ENCODE data around the gene LTB4R2.
A peak's percentile ranks its signal among the peaks of the same experiment; 100 is the strongest.

Gene LTB4R2

DNA sequence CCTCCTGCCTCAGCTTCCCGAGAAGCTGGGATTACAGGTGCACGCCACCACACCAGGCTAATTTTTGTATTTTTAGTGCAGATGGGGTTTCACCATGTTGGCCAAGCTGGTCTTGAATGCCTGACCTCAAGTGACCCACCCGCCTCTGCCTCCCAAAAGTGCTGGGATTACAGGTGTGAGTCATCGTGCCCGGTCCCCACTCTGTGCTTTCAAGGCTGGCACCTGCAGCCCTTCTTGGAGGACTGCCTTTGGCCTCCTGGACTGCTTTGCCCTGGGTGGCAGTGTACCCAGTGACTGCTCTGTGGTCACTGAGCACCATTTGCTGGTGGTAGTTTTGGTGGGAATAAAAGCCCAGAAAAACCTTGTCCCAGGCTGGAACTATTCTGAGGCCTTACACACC lies 22.9 kb upstream of the LTB4R2 start:
- Histone ChIP-seq H3K9me3 (ENCODE audit: control insufficient read depth, low read length) (no peaks in the 10 kb centered on the region), H3K4me1 (ENCODE audit: control insufficient read depth, insufficient read depth, low read length, poor library complexity, severe bottlenecking) (peaks cover 2% of the 10 kb centered on the region), H3K27me3 (replicated peaks; ENCODE audit: control insufficient read depth, insufficient read depth, low read length, poor library complexity, severe bottlenecking) (no peaks in the 10 kb centered on the region), H3K27ac (ENCODE audit: insufficient read depth, low read length, poor library complexity, severe bottlenecking) (no peak overlapping the region), H3K36me3 (ENCODE audit: control insufficient read depth, insufficient read depth, low read length) (peaks cover 17% of the 10 kb centered on the region), H3K4me3 (ENCODE audit: insufficient read depth, low read depth, low read length, poor library complexity, severe bottlenecking) (no peak overlapping the region)
- DNase-seq = no peak

DNA sequence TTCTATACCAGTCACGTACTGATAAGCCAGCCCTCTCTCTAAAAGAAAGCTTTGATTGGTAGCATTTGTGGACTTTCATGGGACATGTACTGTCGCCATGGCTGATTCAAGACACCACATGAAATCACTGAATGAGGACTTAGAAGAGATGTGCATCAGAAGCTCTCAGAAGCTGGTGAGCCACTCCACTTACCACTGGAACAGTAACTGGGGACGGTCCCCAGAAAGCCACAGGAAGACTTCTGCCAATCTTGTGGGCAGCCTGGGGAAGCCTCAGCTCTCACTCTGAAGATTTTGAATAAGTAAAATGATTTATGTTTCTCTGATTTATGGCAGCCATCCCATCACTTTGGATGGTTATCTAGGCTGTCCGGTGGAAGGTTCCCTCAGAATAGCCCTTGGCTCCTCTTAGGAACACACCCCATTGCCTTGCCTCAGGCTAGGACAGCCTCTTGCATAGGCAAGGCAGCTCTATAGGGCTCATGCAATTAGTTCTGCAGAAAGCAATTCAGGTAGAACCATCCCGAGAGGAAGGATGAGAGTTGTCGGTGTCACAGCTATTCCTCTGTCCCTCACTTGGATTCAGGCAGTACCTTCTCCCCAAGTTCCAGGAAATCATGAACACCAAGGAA lies 20.2 kb upstream of the LTB4R2 start:
- no peak for DNase-seq
- Histone ChIP-seq H3K4me1 (ENCODE audit: control insufficient read depth, insufficient read depth, low read length, poor library complexity, severe bottlenecking) (peaks cover 2% of the 10 kb centered on the region), H3K4me3 (ENCODE audit: insufficient read depth, low read depth, low read length, poor library complexity, severe bottlenecking) (no peak overlapping the region), H3K27ac (ENCODE audit: insufficient read depth, low read length, poor library complexity, severe bottlenecking) (no peak overlapping the region), H3K27me3 (replicated peaks; ENCODE audit: control insufficient read depth, insufficient read depth, low read length, poor library complexity, severe bottlenecking) (no peaks in the 10 kb centered on the region), H3K36me3 (ENCODE audit: control insufficient read depth, insufficient read depth, low read length) (peaks cover 25% of the 10 kb centered on the region), H3K9me3 (ENCODE audit: control insufficient read depth, low read length) (no peaks in the 10 kb centered on the region)

DNA sequence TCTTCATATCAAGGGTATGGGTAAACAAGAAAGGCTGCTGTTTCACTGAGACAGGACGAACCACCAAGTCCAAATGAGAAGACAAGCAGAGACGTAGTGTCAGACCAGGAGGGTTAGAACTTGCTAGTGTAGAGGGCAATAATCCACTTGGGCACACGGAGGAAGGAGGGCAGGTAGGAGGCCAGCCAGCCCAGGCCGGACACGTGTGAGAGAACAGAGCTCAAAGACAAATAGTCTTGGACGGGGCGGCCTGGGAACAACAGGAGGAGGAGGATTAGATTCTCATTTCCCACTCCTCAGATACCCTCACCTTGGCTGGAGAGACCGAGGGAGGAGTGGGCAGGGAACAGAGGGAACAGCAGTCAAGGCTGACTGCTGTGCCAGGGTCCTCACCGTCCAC lies 19.2 kb upstream of the LTB4R2 start:
- no peak overlapping the region for H3K4me3 ChIP-seq (ENCODE audit: insufficient read depth, low read depth, low read length, poor library complexity, severe bottlenecking)
- H3K4me1 ChIP-seq (ENCODE audit: control insufficient read depth, insufficient read depth, low read length, poor library complexity, severe bottlenecking) = peaks cover 2% of the 10 kb centered on the region
- H3K9me3 ChIP-seq (ENCODE audit: control insufficient read depth, low read length) = no peaks in the 10 kb centered on the region
- peaks cover 34% of the 10 kb centered on the region for H3K36me3 ChIP-seq (ENCODE audit: control insufficient read depth, insufficient read depth, low read length)
- DNase-seq = no peak
- H3K27me3 ChIP-seq (replicated peaks; ENCODE audit: control insufficient read depth, insufficient read depth, low read length, poor library complexity, severe bottlenecking) = no peaks in the 10 kb centered on the region
- no peak overlapping the region for H3K27ac ChIP-seq (ENCODE audit: insufficient read depth, low read length, poor library complexity, severe bottlenecking)

DNA sequence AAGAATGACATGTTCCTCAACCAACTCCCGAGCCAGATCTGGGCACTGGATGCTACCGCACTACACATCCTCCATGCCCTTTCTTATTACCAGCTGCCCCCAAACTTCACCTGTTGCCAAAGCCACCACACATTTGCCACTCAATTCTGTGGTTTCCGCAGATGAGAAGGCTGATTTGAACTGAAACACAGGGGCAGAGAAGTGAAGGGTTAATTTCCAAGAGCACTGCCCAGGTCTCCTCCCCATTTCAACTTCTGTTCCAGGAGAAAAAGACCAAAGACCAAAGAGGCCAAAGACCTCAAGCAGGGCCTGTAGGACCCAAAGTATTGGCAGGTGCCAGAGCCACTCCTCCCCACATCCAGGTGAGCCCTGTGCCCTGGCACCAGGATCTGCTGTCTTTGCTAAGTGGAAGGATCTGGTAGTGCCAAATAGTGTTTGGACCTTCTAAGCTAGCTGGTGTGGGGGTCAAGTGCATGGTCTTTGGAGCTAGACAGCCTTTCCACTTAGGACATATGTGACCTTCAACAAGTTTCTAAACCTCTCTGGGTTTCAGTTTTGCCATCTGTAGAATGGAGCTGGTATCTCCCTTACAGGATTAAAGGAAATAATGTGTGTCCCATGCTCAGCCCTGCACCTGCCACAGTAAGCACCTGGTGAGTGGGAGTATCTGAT lies 18.4 kb upstream of the LTB4R2 start:
- Histone ChIP-seq H3K4me3 (ENCODE audit: insufficient read depth, low read depth, low read length, poor library complexity, severe bottlenecking) (no peak overlapping the region), H3K27ac (ENCODE audit: insufficient read depth, low read length, poor library complexity, severe bottlenecking) (no peak overlapping the region), H3K36me3 (ENCODE audit: control insufficient read depth, insufficient read depth, low read length) (peaks cover 42% of the 10 kb centered on the region), H3K9me3 (ENCODE audit: control insufficient read depth, low read length) (no peaks in the 10 kb centered on the region), H3K4me1 (ENCODE audit: control insufficient read depth, insufficient read depth, low read length, poor library complexity, severe bottlenecking) (peaks cover 2% of the 10 kb centered on the region), H3K27me3 (replicated peaks; ENCODE audit: control insufficient read depth, insufficient read depth, low read length, poor library complexity, severe bottlenecking) (no peaks in the 10 kb centered on the region)
- no peak for DNase-seq

DNA sequence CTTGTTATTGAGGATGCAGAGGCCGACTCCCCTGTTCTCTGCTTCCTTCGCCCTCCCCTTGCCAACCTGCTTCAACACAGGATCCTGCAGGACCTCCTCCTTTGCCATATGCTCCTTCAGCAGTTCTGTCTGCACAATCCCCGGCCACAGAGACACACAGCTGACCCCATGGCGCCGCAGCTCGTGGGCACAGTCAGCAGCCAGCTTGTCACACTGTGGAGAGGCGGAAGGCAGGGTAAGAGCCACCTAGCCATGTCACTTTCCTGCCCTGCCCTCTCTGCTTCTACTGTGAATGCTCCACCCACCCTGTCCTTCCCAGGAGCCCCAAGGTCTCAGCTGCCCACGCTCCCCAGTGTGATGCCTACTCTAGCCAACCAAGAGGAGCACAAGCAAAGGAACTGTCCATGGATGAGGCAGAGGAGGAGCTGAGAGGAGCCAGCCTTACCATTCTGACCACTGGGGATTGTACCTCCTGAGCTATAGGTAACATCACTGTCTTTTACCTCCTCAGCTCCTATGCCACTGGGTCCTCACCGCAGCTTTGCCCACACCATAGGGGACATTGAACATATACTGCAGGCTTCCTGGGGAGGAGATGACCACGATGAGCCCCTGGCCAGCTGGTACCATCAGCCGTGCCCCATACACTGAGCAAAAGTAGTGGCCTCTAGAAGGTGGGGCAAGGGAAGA lies 17.7 kb upstream of the LTB4R2 start:
- H3K4me1 ChIP-seq (ENCODE audit: control insufficient read depth, insufficient read depth, low read length, poor library complexity, severe bottlenecking) = peaks cover 2% of the 10 kb centered on the region
- H3K9me3 ChIP-seq (ENCODE audit: control insufficient read depth, low read length) = no peaks in the 10 kb centered on the region
- no peak overlapping the region for H3K27ac ChIP-seq (ENCODE audit: insufficient read depth, low read length, poor library complexity, severe bottlenecking)
- peaks cover 43% of the 10 kb centered on the region for H3K36me3 ChIP-seq (ENCODE audit: control insufficient read depth, insufficient read depth, low read length)
- no peak overlapping the region for H3K4me3 ChIP-seq (ENCODE audit: insufficient read depth, low read depth, low read length, poor library complexity, severe bottlenecking)
- no peak for DNase-seq
- no peaks in the 10 kb centered on the region for H3K27me3 ChIP-seq (replicated peaks; ENCODE audit: control insufficient read depth, insufficient read depth, low read length, poor library complexity, severe bottlenecking)

DNA sequence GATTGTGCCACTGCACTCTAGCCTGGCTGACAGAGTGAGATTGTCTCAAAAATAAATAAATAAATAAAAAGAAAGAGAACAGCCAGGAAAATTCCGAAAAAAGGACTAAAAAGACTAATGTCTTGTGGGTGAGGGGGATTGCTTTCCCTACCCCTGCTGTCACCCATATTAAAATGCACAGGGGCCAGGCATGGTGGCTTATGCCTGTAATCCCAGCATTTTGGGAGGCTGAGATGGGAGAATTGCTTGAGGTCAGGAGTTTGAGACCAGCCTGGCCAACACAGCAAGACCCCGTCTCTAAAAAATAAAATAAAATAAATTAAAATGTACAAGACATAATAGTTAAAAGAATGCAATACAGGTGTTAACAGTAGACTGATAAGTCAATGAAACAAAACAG lies 16.4 kb upstream of the LTB4R2 start:
- Histone ChIP-seq H3K27ac (ENCODE audit: insufficient read depth, low read length, poor library complexity, severe bottlenecking) (no peak overlapping the region), H3K4me1 (ENCODE audit: control insufficient read depth, insufficient read depth, low read length, poor library complexity, severe bottlenecking) (peaks cover 6% of the 10 kb centered on the region), H3K36me3 (ENCODE audit: control insufficient read depth, insufficient read depth, low read length) (peaks cover 43% of the 10 kb centered on the region), H3K4me3 (ENCODE audit: insufficient read depth, low read depth, low read length, poor library complexity, severe bottlenecking) (no peak overlapping the region), H3K9me3 (ENCODE audit: control insufficient read depth, low read length) (no peaks in the 10 kb centered on the region), H3K27me3 (replicated peaks; ENCODE audit: control insufficient read depth, insufficient read depth, low read length, poor library complexity, severe bottlenecking) (no peaks in the 10 kb centered on the region)
- no peak for DNase-seq

DNA sequence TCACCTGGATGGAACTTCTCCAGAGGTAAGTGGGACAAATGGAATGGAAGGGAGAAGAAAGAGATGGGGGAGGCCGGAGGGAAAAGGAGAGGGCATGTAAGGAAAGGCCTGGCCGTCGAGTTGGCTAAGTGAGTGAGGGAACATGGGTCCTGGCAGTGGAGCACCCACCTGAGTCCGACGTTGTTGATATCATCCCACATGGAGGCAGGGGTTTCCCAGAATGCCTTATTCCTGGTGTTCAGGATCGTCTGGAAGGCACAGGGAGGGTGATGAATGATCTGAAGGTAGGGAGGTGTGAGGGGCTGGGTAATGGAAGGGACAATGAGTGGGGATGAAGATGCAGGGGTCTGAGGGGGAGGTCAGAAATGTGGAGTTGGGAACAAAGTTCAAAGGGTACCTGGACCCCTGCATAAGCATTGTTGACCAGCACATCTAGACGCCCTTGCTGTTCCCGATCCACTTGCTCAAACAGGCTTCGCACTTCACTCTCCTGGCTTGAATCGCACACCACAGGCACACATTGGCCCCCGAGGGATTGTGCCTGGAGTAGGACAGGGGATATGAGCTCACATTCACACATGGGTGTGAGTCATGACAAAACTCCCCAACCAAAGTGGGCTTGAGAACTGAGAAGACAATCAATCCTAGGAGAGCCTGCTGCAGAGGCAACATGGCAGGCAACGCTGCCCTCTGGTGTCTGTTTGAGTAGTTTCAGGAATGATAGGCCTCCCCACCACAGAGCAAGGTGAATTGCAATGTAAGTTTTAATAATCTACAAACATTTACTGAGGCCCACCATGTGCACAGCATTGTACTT lies 13.4 kb upstream of the LTB4R2 start:
- DNase-seq = peak; percentile 58 to 59 (median 58)
- peak overlapping the region; percentile 45 for H3K27ac ChIP-seq (ENCODE audit: insufficient read depth, low read length, poor library complexity, severe bottlenecking)
- H3K4me1 ChIP-seq (ENCODE audit: control insufficient read depth, insufficient read depth, low read length, poor library complexity, severe bottlenecking) = peaks cover 24% of the 10 kb centered on the region
- H3K36me3 ChIP-seq (ENCODE audit: control insufficient read depth, insufficient read depth, low read length) = peaks cover 31% of the 10 kb centered on the region
- H3K27me3 ChIP-seq (replicated peaks; ENCODE audit: control insufficient read depth, insufficient read depth, low read length, poor library complexity, severe bottlenecking) = no peaks in the 10 kb centered on the region
- H3K9me3 ChIP-seq (ENCODE audit: control insufficient read depth, low read length) = no peaks in the 10 kb centered on the region
- no peak overlapping the region for H3K4me3 ChIP-seq (ENCODE audit: insufficient read depth, low read depth, low read length, poor library complexity, severe bottlenecking)

DNA sequence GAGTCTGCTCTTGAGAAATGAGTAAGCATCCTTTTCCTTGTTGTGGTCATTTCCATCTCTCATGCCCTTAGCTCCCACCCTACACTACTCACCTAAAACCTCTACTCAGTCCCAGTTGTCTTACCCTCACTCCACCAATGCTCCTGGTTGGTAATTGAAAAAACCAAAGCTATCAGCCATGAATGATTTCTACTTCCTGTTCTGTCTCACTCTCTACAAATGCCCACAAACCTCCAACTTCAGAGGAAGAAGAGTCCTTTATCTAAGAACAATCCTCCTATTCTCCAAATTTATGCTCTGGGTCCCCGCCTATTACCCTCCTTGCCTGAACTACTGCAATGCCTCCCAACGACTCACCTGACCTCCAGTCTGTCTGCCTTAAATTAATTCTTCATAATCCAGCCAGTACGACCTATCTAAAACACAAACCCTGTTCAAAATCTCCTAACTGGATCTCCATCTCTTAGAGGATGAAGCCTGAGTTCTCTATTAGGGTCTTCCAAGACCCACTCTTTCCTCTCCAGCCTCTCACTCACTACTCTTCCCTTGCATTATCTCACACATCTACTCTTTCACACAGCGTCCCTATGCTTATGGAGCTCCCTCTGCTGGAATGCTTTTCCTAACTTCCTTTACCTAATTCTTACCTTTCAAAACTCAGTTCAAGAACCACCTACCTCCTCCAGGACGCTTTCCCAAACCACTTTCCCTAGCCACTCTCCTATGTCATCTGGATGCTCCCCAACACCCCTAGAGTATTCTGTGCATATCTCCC lies 12.6 kb upstream of the LTB4R2 start:
- Histone ChIP-seq H3K36me3 (ENCODE audit: control insufficient read depth, insufficient read depth, low read length) (peaks cover 29% of the 10 kb centered on the region), H3K9me3 (ENCODE audit: control insufficient read depth, low read length) (no peaks in the 10 kb centered on the region), H3K4me1 (ENCODE audit: control insufficient read depth, insufficient read depth, low read length, poor library complexity, severe bottlenecking) (peaks cover 24% of the 10 kb centered on the region), H3K27me3 (replicated peaks; ENCODE audit: control insufficient read depth, insufficient read depth, low read length, poor library complexity, severe bottlenecking) (no peaks in the 10 kb centered on the region), H3K4me3 (ENCODE audit: insufficient read depth, low read depth, low read length, poor library complexity, severe bottlenecking) (no peak overlapping the region), H3K27ac (ENCODE audit: insufficient read depth, low read length, poor library complexity, severe bottlenecking) (peak overlapping the region; percentile 29)
- DNase-seq = no peak

DNA sequence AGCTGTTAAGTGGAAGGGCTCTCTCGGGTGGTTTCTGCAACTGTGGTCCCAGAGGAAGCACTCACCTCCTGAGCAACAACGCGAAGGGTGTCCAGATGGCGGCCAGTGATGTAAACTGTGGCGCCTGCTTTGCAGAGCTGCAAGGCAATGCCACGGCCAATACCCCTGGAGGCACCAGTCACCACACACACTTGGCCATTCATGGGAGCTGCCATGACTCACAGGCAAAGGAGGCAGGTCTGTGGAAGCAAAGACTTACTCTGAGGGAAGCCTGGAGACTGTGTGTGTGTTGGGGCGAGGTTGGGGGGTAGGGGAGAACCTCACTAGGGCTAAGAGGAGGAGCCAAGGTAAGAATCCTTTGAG lies 11.1 kb upstream of the LTB4R2 start:
- no peaks in the 10 kb centered on the region for H3K9me3 ChIP-seq (ENCODE audit: control insufficient read depth, low read length)
- peak overlapping the region; percentile 69 for H3K4me3 ChIP-seq (ENCODE audit: insufficient read depth, low read depth, low read length, poor library complexity, severe bottlenecking)
- no peak for DNase-seq
- peaks cover 24% of the 10 kb centered on the region for H3K4me1 ChIP-seq (ENCODE audit: control insufficient read depth, insufficient read depth, low read length, poor library complexity, severe bottlenecking)
- H3K27ac ChIP-seq (ENCODE audit: insufficient read depth, low read length, poor library complexity, severe bottlenecking) = peak overlapping the region; percentile 86
- H3K36me3 ChIP-seq (ENCODE audit: control insufficient read depth, insufficient read depth, low read length) = peaks cover 40% of the 10 kb centered on the region
- no peaks in the 10 kb centered on the region for H3K27me3 ChIP-seq (replicated peaks; ENCODE audit: control insufficient read depth, insufficient read depth, low read length, poor library complexity, severe bottlenecking)

Measured in effector memory CD4-positive, alpha-beta T cell (primary cell).